ENCODE results near the gene ZW10. TPM values are rescaled to one million over a fixed set of nuclear protein-coding genes. Genes with fewer than 3 reads are reported as not detected.

The ZW10 gene
- total RNA-seq, 1 experiment from 2014 or later, result 21.0 TPM

DNA sequence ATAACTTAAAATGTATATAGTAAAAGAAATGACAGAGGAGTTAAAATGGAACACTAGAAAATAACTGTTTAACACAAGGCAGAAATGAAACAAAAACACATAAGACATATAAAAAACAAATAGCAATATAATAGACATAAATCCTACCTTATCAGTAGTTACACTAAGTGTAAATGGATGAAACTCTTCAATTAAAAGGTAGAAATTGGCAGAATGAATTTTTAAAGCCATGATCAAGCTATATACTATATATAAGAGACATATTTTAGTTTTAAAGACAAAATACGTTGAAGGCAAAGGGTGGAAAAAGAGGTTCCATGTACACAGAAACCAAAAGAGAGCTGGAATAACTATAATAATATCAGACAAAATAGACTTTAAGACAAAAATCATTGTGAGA lies 62.5 kb downstream of the ZW10 start:
- DNase-seq (ENCODE audit: low read depth, low spot score) (no peak), ATAC-seq (no peak)
- H3K9me2 ChIP-seq (ENCODE audit: insufficient read depth), result no peaks in the 10 kb centered on the region
- intact Hi-C loops (cut with micrococcal nuclease), result no loop called here
- CTCF ChIA-PET, result no interaction called here
- no peaks in the 10 kb centered on the region for H3K4me1 ChIP-seq (ENCODE audit: control insufficient read depth in 1 of 2, insufficient read depth in 2 of 2, low read length in 2 of 2)
- H3K36me3 ChIP-seq (ENCODE audit: control insufficient read depth in 1 of 2, insufficient read depth in 2 of 2, low read length in 2 of 2), result no peaks in the 10 kb centered on the region
- POLR2A ChIA-PET, result no interaction called here
- RAD21 ChIA-PET (ENCODE audit: low non-redundant PET in 1 of 2, low total read pairs in 2 of 2, uncharacterized antibody in 2 of 2, unreplicated experiment in 2 of 2), result no interaction called here
- H3K79me2 ChIP-seq (ENCODE audit: insufficient read depth, low read length), result no peaks in the 10 kb centered on the region
- no peak for TF ChIP-seq ZFX (IDR thresholded peaks at IDR 0.05)
- TF ChIP-seq CEBPB (IDR thresholded peaks at IDR 0.05; ENCODE audit: low read depth), result no peak
- no peak for TF ChIP-seq ELF1 (IDR thresholded peaks at IDR 0.05; ENCODE audit: borderline replicate concordance, low read depth)
- TF ChIP-seq POLR2AphosphoS5 (IDR thresholded peaks at IDR 0.05; ENCODE audit: low read depth, low read length), result no peak
- TF ChIP-seq POLR2A (IDR thresholded peaks at IDR 0.05; ENCODE audit: borderline replicate concordance, extremely low read depth, insufficient read depth, insufficient read length), result no peak
- TF ChIP-seq EZH2 (IDR thresholded peaks at IDR 0.05), result no peak
- TF ChIP-seq FOSL1 (IDR thresholded peaks at IDR 0.05; ENCODE audit: low read depth), result no peak
- no peak for TF ChIP-seq EGR1 (IDR thresholded peaks at IDR 0.05; ENCODE audit: low read depth)
- TF ChIP-seq RAD21 (IDR thresholded peaks at IDR 0.05; ENCODE audit: low read depth), result no peak
- no peak for TF ChIP-seq SRF (IDR thresholded peaks at IDR 0.05; ENCODE audit: low read depth)
- TF ChIP-seq, protein P1, sequence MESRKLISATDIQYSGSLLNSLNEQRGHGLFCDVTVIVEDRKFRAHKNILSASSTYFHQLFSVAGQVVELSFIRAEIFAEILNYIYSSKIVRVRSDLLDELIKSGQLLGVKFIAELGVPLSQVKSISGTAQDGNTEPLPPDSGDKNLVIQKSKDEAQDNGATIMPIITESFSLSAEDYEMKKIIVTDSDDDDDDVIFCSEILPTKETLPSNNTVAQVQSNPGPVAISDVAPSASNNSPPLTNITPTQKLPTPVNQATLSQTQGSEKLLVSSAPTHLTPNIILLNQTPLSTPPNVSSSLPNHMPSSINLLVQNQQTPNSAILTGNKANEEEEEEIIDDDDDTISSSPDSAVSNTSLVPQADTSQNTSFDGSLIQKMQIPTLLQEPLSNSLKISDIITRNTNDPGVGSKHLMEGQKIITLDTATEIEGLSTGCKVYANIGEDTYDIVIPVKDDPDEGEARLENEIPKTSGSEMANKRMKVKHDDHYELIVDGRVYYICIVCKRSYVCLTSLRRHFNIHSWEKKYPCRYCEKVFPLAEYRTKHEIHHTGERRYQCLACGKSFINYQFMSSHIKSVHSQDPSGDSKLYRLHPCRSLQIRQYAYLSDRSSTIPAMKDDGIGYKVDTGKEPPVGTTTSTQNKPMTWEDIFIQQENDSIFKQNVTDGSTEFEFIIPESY (IDR thresholded peaks at IDR 0.05; ENCODE audit: extremely low read depth, insufficient replicate concordance, low read length), result no peak
- TF ChIP-seq, protein P2, sequence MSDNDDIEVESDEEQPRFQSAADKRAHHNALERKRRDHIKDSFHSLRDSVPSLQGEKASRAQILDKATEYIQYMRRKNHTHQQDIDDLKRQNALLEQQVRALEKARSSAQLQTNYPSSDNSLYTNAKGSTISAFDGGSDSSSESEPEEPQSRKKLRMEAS (IDR thresholded peaks at IDR 0.05), result no peak
- TF ChIP-seq, protein P3, sequence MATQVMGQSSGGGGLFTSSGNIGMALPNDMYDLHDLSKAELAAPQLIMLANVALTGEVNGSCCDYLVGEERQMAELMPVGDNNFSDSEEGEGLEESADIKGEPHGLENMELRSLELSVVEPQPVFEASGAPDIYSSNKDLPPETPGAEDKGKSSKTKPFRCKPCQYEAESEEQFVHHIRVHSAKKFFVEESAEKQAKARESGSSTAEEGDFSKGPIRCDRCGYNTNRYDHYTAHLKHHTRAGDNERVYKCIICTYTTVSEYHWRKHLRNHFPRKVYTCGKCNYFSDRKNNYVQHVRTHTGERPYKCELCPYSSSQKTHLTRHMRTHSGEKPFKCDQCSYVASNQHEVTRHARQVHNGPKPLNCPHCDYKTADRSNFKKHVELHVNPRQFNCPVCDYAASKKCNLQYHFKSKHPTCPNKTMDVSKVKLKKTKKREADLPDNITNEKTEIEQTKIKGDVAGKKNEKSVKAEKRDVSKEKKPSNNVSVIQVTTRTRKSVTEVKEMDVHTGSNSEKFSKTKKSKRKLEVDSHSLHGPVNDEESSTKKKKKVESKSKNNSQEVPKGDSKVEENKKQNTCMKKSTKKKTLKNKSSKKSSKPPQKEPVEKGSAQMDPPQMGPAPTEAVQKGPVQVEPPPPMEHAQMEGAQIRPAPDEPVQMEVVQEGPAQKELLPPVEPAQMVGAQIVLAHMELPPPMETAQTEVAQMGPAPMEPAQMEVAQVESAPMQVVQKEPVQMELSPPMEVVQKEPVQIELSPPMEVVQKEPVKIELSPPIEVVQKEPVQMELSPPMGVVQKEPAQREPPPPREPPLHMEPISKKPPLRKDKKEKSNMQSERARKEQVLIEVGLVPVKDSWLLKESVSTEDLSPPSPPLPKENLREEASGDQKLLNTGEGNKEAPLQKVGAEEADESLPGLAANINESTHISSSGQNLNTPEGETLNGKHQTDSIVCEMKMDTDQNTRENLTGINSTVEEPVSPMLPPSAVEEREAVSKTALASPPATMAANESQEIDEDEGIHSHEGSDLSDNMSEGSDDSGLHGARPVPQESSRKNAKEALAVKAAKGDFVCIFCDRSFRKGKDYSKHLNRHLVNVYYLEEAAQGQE (IDR thresholded peaks at IDR 0.05; ENCODE audit: low read depth), result no peak
- no peak for TF ChIP-seq YY1 (IDR thresholded peaks at IDR 0.05; ENCODE audit: extremely low read depth, insufficient replicate concordance, low read depth, low read length)
- TF ChIP-seq TCF7L2 (IDR thresholded peaks at IDR 0.05; ENCODE audit: borderline replicate concordance, extremely low read depth, insufficient read depth, insufficient read length), result no peak
- TF ChIP-seq, protein P4, sequence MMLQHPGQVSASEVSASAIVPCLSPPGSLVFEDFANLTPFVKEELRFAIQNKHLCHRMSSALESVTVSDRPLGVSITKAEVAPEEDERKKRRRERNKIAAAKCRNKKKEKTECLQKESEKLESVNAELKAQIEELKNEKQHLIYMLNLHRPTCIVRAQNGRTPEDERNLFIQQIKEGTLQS (IDR thresholded peaks at IDR 0.05), result no peak
- no peaks in the 10 kb centered on the region for H3K27me3 ChIP-seq (ENCODE audit: insufficient read depth, low read length)
- no peak overlapping the region for H3K4me3 ChIP-seq (replicated peaks in 1 of 2; ENCODE audit: low read depth in 1 of 2, low read length in 2 of 2)
- no peak overlapping the region for H2AFZ ChIP-seq (ENCODE audit: low read depth, low read length, poor library complexity, severe bottlenecking)
- no peaks in the 10 kb centered on the region for H4K20me1 ChIP-seq (ENCODE audit: insufficient read depth)
- no TSS peak for BruUV-seq (replicated peaks)
- H3K9ac ChIP-seq (ENCODE audit: low read length), result no peak overlapping the region
- no peak overlapping the region for H3K4me2 ChIP-seq (ENCODE audit: low read length)
- no peaks in the 10 kb centered on the region for H3K9me3 ChIP-seq (ENCODE audit: control insufficient read depth in 1 of 2, insufficient read depth in 1 of 2, low read depth in 1 of 2, low read length in 2 of 2)
- no peak overlapping the region for H3K27ac ChIP-seq (ENCODE audit: low read depth, low read length)

Measured in HCT116 (cell line).